ENCODE measurements around the gene PIK3R6. TPM values are rescaled to one million over a fixed set of nuclear protein-coding genes. Genes with fewer than 3 reads are reported as not detected.
A peak's percentile ranks its signal among the peaks of the same experiment; 100 is the strongest.

PIK3R6 gene
- total RNA-seq, 2 experiments from 2014 or later: 0.63 to 0.71 TPM

- ChIA-PET POLR2A (no interaction called here), CTCF (no interaction called here)
- no peak overlapping the region for H3K27ac Mint-ChIP-seq
- no peaks in the 10 kb centered on the region for H3K27me3 Mint-ChIP-seq
- H3K4me3 Mint-ChIP-seq: no peak overlapping the region
- DNase-seq: no peak
- intact Hi-C loops (cut with micrococcal nuclease): no loop called here
- no peaks in the 10 kb centered on the region for H3K4me1 Mint-ChIP-seq (ENCODE audit: low read depth)
- no peaks in the 10 kb centered on the region for H3K36me3 Mint-ChIP-seq
- H3K9me3 Mint-ChIP-seq: no peaks in the 10 kb centered on the region
These were observed 28.0 kb downstream of the PIK3R6 start for GRCh38 chr17:8839410-8839935.

- Mint-ChIP-seq H3K27me3 (no peaks in the 10 kb centered on the region), H3K4me1 (ENCODE audit: low read depth) (no peaks in the 10 kb centered on the region), H3K9me3 (no peaks in the 10 kb centered on the region), H3K4me3 (no peak overlapping the region), H3K27ac (no peak overlapping the region), H3K36me3 (no peaks in the 10 kb centered on the region)
- intact Hi-C loops (cut with micrococcal nuclease): no loop called here
- CTCF ChIA-PET: no interaction called here
- POLR2A ChIA-PET: no interaction called here
- DNase-seq: no peak
These were observed 28.9 kb downstream of the PIK3R6 start for GRCh38 chr17:8838551-8839095.

GRCh38 chr17:8837563-8838075 lies 29.9 kb downstream of the PIK3R6 start:
- DNase-seq: no peak
- no peak overlapping the region for H3K27ac Mint-ChIP-seq
- H3K4me1 Mint-ChIP-seq (ENCODE audit: low read depth): no peaks in the 10 kb centered on the region
- H3K4me3 Mint-ChIP-seq: no peak overlapping the region
- H3K27me3 Mint-ChIP-seq: no peaks in the 10 kb centered on the region
- no peaks in the 10 kb centered on the region for H3K36me3 Mint-ChIP-seq
- intact Hi-C loops (cut with micrococcal nuclease): no loop called here
- H3K9me3 Mint-ChIP-seq: no peaks in the 10 kb centered on the region
- ChIA-PET CTCF (no interaction called here), POLR2A (no interaction called here)

GRCh38 chr17:8836821-8837562 lies 30.5 kb downstream of the PIK3R6 start:
- H3K36me3 Mint-ChIP-seq: no peaks in the 10 kb centered on the region
- H3K4me1 Mint-ChIP-seq (ENCODE audit: low read depth): no peaks in the 10 kb centered on the region
- ChIA-PET CTCF (interaction anchor here (0.8 to 1.0 kb wide), 2 partner anchors 51 to 161 kb away, joined by 3 to 4 read pairs; no protein-coding TSS in a partner anchor), POLR2A (no interaction called here)
- no peaks in the 10 kb centered on the region for H3K27me3 Mint-ChIP-seq
- H3K4me3 Mint-ChIP-seq: no peak overlapping the region
- no peak for DNase-seq
- intact Hi-C loops (cut with micrococcal nuclease): no loop called here
- H3K9me3 Mint-ChIP-seq: no peaks in the 10 kb centered on the region
- no peak overlapping the region for H3K27ac Mint-ChIP-seq

- no peaks in the 10 kb centered on the region for H3K27me3 Mint-ChIP-seq
- H3K9me3 Mint-ChIP-seq: no peaks in the 10 kb centered on the region
- no peaks in the 10 kb centered on the region for H3K36me3 Mint-ChIP-seq
- H3K4me1 Mint-ChIP-seq (ENCODE audit: low read depth): no peaks in the 10 kb centered on the region
- DNase-seq: no peak
- ChIA-PET POLR2A (interaction anchor here (0.6 kb wide), 1 partner anchor 816 kb away, joined by 4 read pairs; no protein-coding TSS in a partner anchor), CTCF (interaction anchor here (0.7 to 1.0 kb wide), 2 partner anchors 50 to 162 kb away, joined by 3 read pairs; no protein-coding TSS in a partner anchor)
- H3K4me3 Mint-ChIP-seq: no peak overlapping the region
- intact Hi-C loops (cut with micrococcal nuclease): no loop called here
- H3K27ac Mint-ChIP-seq: no peak overlapping the region
These were observed 31.7 kb downstream of the PIK3R6 start for GRCh38 chr17:8835631-8836364.

- no peak for DNase-seq
- Mint-ChIP-seq H3K27ac (no peak overlapping the region), H3K27me3 (no peaks in the 10 kb centered on the region), H3K36me3 (no peaks in the 10 kb centered on the region), H3K4me1 (ENCODE audit: low read depth) (no peaks in the 10 kb centered on the region), H3K9me3 (no peaks in the 10 kb centered on the region), H3K4me3 (no peak overlapping the region)
- intact Hi-C loops (cut with micrococcal nuclease): no loop called here
- POLR2A ChIA-PET: no interaction called here
- CTCF ChIA-PET: interaction anchor here (0.7 kb wide), 1 partner anchor 163 kb away, joined by 3 read pairs; no protein-coding TSS in a partner anchor
These were observed 32.4 kb downstream of the PIK3R6 start for GRCh38 chr17:8835106-8835505.

GRCh38 chr17:8832711-8833352 lies 34.6 kb downstream of the PIK3R6 start:
- no peak overlapping the region for H3K27ac Mint-ChIP-seq
- H3K4me1 Mint-ChIP-seq (ENCODE audit: low read depth): no peaks in the 10 kb centered on the region
- no peaks in the 10 kb centered on the region for H3K9me3 Mint-ChIP-seq
- POLR2A ChIA-PET: no interaction called here
- DNase-seq: peak; percentile 47
- no peaks in the 10 kb centered on the region for H3K27me3 Mint-ChIP-seq
- CTCF ChIA-PET: interaction anchor here (0.7 to 2.2 kb wide), 7 partner anchors 9 to 423 kb away, joined by 3 to 12 read pairs (median 4); partner anchors contain the start of gene PIK3R6
- intact Hi-C loops (cut with micrococcal nuclease): no loop called here
- no peak overlapping the region for H3K4me3 Mint-ChIP-seq
- no peaks in the 10 kb centered on the region for H3K36me3 Mint-ChIP-seq

- Mint-ChIP-seq H3K4me3 (no peak overlapping the region), H3K4me1 (ENCODE audit: low read depth) (no peaks in the 10 kb centered on the region), H3K36me3 (no peaks in the 10 kb centered on the region), H3K27ac (no peak overlapping the region), H3K9me3 (no peaks in the 10 kb centered on the region), H3K27me3 (no peaks in the 10 kb centered on the region)
- no peak for DNase-seq
- POLR2A ChIA-PET: no interaction called here
- intact Hi-C loops (cut with micrococcal nuclease): no loop called here
- CTCF ChIA-PET: interaction anchor here (1.0 to 2.2 kb wide), 5 partner anchors 18 to 421 kb away, joined by 3 to 12 read pairs (median 4); no protein-coding TSS in a partner anchor
These were observed 36.1 kb downstream of the PIK3R6 start for GRCh38 chr17:8831234-8831849.

- H3K4me1 Mint-ChIP-seq (ENCODE audit: low read depth): no peaks in the 10 kb centered on the region
- no peak for DNase-seq
- no peak overlapping the region for H3K27ac Mint-ChIP-seq
- intact Hi-C loops (cut with micrococcal nuclease): no loop called here
- no peaks in the 10 kb centered on the region for H3K36me3 Mint-ChIP-seq
- POLR2A ChIA-PET: no interaction called here
- H3K27me3 Mint-ChIP-seq: no peaks in the 10 kb centered on the region
- CTCF ChIA-PET: no interaction called here
- H3K9me3 Mint-ChIP-seq: no peaks in the 10 kb centered on the region
- no peak overlapping the region for H3K4me3 Mint-ChIP-seq
These were observed 37.3 kb downstream of the PIK3R6 start for GRCh38 chr17:8830141-8830540.

GRCh38 chr17:8829036-8829941 lies 38.2 kb downstream of the PIK3R6 start:
- no peak for DNase-seq
- no peak overlapping the region for H3K27ac Mint-ChIP-seq
- intact Hi-C loops (cut with micrococcal nuclease): no loop called here
- ChIA-PET CTCF (no interaction called here), POLR2A (no interaction called here)
- H3K4me3 Mint-ChIP-seq: no peak overlapping the region
- peaks cover 4% of the 10 kb centered on the region for H3K9me3 Mint-ChIP-seq
- H3K36me3 Mint-ChIP-seq: no peaks in the 10 kb centered on the region
- no peaks in the 10 kb centered on the region for H3K27me3 Mint-ChIP-seq
- H3K4me1 Mint-ChIP-seq (ENCODE audit: low read depth): no peaks in the 10 kb centered on the region

- H3K27ac Mint-ChIP-seq: no peak overlapping the region
- H3K36me3 Mint-ChIP-seq: no peaks in the 10 kb centered on the region
- no peaks in the 10 kb centered on the region for H3K27me3 Mint-ChIP-seq
- ChIA-PET CTCF (no interaction called here), POLR2A (no interaction called here)
- intact Hi-C loops (cut with micrococcal nuclease): no loop called here
- peaks cover 6% of the 10 kb centered on the region for H3K9me3 Mint-ChIP-seq
- H3K4me1 Mint-ChIP-seq (ENCODE audit: low read depth): no peaks in the 10 kb centered on the region
- DNase-seq: no peak
- H3K4me3 Mint-ChIP-seq: no peak overlapping the region
These were observed 39.0 kb downstream of the PIK3R6 start for GRCh38 chr17:8828517-8828875.

All from activated CD4-positive, alpha-beta memory T cell treated with anti-CD3 and anti-CD28 coated beads for 36 hours (primary cell).